Measurements from ENCODE around the gene PPP4C. TPM values are rescaled to one million over a fixed set of nuclear protein-coding genes. Genes with fewer than 3 reads are reported as not detected.

The PPP4C gene
- total and polyA plus RNA-seq, 2 of the 8 experiments (the other 6 are each of a cell fraction or from before 2014, with no cell fraction given), result 148 to 298 TPM

GRCh38 chr16:30085820-30086219 is 10.0 kb downstream of the PPP4C start:
- H3K14ac ChIP-seq (ENCODE audit: insufficient read length), result no peak overlapping the region
- peaks cover 0 to 1% (median 0%) of the 10 kb centered on the region in 4 experiments; a peak in 2 of 7 replicates for H3K4me1 ChIP-seq (replicated peaks in 1 of 4; ENCODE audit: control insufficient read depth in 3 of 4, insufficient read depth in 4 of 4, low read length in 3 of 4)
- no peak overlapping the region for H4K91ac ChIP-seq (replicated peaks; ENCODE audit: insufficient read length, low read length)
- CTCF ChIA-PET (ENCODE audit: partially characterized antibody), result interaction anchor here (2.2 kb wide), 1 partner anchor 27 kb away, joined by 7 read pairs; no protein-coding TSS in a partner anchor
- H4K20me1 ChIP-seq (replicated peaks in 1 of 2; ENCODE audit: control insufficient read depth in 1 of 2, insufficient read depth in 2 of 2, low read length in 2 of 2), result peaks cover 7 to 16% of the 10 kb centered on the region in 2 experiments
- H2BK5ac ChIP-seq (ENCODE audit: low read depth, low read length), result no peak overlapping the region
- H3K23ac ChIP-seq (ENCODE audit: insufficient read length), result no peak overlapping the region
- H3K9me3 ChIP-seq (ENCODE audit: insufficient read depth in 2 of 2, low read depth in 1 of 2, low read length in 1 of 2), result no peaks in the 10 kb centered on the region
- no peak overlapping the region for H3K56ac ChIP-seq (replicated peaks; ENCODE audit: insufficient read length, low read depth, low read length)
- no peak overlapping the region for H3K18ac ChIP-seq (ENCODE audit: extremely low read depth, low read length)
- no peak overlapping the region for H2BK15ac ChIP-seq (ENCODE audit: low read length)
- H2BK120ac ChIP-seq (replicated peaks; ENCODE audit: low read depth, low read length), result no peak overlapping the region
- no peak overlapping the region for H3K27ac ChIP-seq (ENCODE audit: low read depth, low read length)
- no peak overlapping the region for H2AK5ac ChIP-seq (ENCODE audit: low read depth, low read length)
- H3K4me3 ChIP-seq (ENCODE audit: extremely low read depth in 1 of 4, insufficient read depth in 2 of 4, low read depth in 3 of 4, low read length in 4 of 4), result no peak overlapping the region
- H3K4ac ChIP-seq (replicated peaks; ENCODE audit: insufficient read length, low read depth, low read length), result no peak overlapping the region
- DNase-seq (ENCODE audit: low read depth in 1 of 2, low spot score in 2 of 2), result no peak
- WGBS, 2 experiments (ENCODE audit: extremely low coverage in 1 of 2, insufficient coverage in 1 of 2, insufficient read length in 1 of 2, insufficient replicate concordance in 2 of 2, low coverage in 1 of 2, low lambda C conversion rate in 2 of 2, missing lambda C conversion rate in 1 of 2), result 100% methylated on average over 3 of the region's 6 CpGs; no CpG with 5 or more reads in 1 of the 2 experiments
- H3K4me2 ChIP-seq (ENCODE audit: insufficient read depth in 1 of 2, low read depth in 2 of 2, low read length in 2 of 2), result no peak overlapping the region
- no peak overlapping the region for H2BK12ac ChIP-seq (ENCODE audit: low read depth, low read length)
- peaks cover 0 to 3% of the 10 kb centered on the region in 2 experiments; a peak in 1 of 4 replicates for H3K79me2 ChIP-seq (ENCODE audit: control insufficient read depth in 1 of 2, insufficient read depth in 2 of 2, low read length in 2 of 2)
- TF ChIP-seq HDAC6 (IDR thresholded peaks at IDR 0.05; ENCODE audit: low read depth, low read length) (no peak), TAF1 (IDR thresholded peaks at IDR 0.05; ENCODE audit: low read depth, low read length) (no peak), ASH2L (IDR thresholded peaks at IDR 0.05; ENCODE audit: low read length) (no peak), CBX8 (IDR thresholded peaks at IDR 0.05; ENCODE audit: borderline replicate concordance, low read depth, low read length) (no peak), YY1 (IDR thresholded peaks at IDR 0.05; ENCODE audit: low read depth, low read length) (no peak), SRF (IDR thresholded peaks at IDR 0.05; ENCODE audit: low read depth, low read length) (no peak), POLR2A (IDR thresholded peaks at IDR 0.05; ENCODE audit: control extremely low read depth in 1 of 2, low read depth in 2 of 2, low read length in 2 of 2) (no peak), RXRA (IDR thresholded peaks at IDR 0.05; ENCODE audit: insufficient read depth, low read depth, low read length) (no peak), CHD2 (IDR thresholded peaks at IDR 0.05; ENCODE audit: low read length) (no peak), RNF2 (IDR thresholded peaks at IDR 0.05; ENCODE audit: borderline replicate concordance, low read depth, low read length, missing control alignments, poor library complexity, severe bottlenecking) (no peak), MAX (IDR thresholded peaks at IDR 0.05) (no peak), CEBPB (IDR thresholded peaks at IDR 0.05; ENCODE audit: low read depth, low read length) (no peak)
- peaks cover under 1% of the 10 kb centered on the region; the same call in 1 of the 2 replicates for H3K23me2 ChIP-seq (ENCODE audit: low read depth, low read length)
- no peak overlapping the region for H4K5ac ChIP-seq (ENCODE audit: insufficient read length, low read depth, low read length)
- H2AFZ ChIP-seq (ENCODE audit: low read length), result no peak overlapping the region
- POLR2A ChIA-PET (ENCODE audit: partially characterized antibody), result interaction anchor here (2.6 to 14.0 kb wide), 2 partner anchors 11 to 13 kb away, joined by 6 to 353 read pairs; partner anchors contain the start of genes ALDOA and PPP4C
- no peak overlapping the region for H4K8ac ChIP-seq (ENCODE audit: extremely low read depth, insufficient read depth, low read length)
- no peaks in the 10 kb centered on the region; the same call in 1 of the 2 replicates for H3K79me1 ChIP-seq (ENCODE audit: low read depth, low read length)
- peaks cover 21 to 45% (median 31%) of the 10 kb centered on the region in 4 experiments for H3K36me3 ChIP-seq (ENCODE audit: control insufficient read depth in 2 of 4, insufficient read depth in 4 of 4, low read length in 3 of 4)
- H3K27me3 ChIP-seq (replicated peaks in 1 of 4; ENCODE audit: control insufficient read depth in 3 of 4, extremely low read depth in 1 of 4, insufficient read depth in 3 of 4, low read length in 3 of 4), result peaks cover 0 to under 1% (median 0%) of the 10 kb centered on the region in 4 experiments; a peak in 1 of 7 replicates
- H2BK20ac ChIP-seq (ENCODE audit: low read length), result no peak overlapping the region
- FAIRE-seq, result no peak
- H3K9ac ChIP-seq (replicated peaks in 1 of 4; ENCODE audit: extremely low read depth in 1 of 4, low read depth in 3 of 4, low read length in 3 of 4), result no peak overlapping the region
